HEK293 (cell line): Measurements from ENCODE around the gene SLC7A1.

Experiments
- CTCF ChIA-PET: fragments of 350-600 bp; formaldehyde crosslinking; extraction: SDS; loops from one replicate; lab custom pipeline; 2021; ENCODE audit warnings: antibody characterized with exemption; lab: Yijun Ruan, JAX
- POLR2A ChIA-PET: fragments of 300-600 bp; formaldehyde crosslinking; extraction: SDS; loops from one replicate; lab custom pipeline; 2020; ENCODE audit warnings: antibody characterized with exemption, inconsistent platforms; lab: Yijun Ruan, JAX
- H3K27ac ChIP-seq: fragments of 200-500 bp; sonication (Bioruptor generic); 2 replicates; pipeline ENCODE4 v1.5.1; 2014; ENCODE audit warnings: low read depth, low read length, control low read depth, inconsistent platforms; ENCODE audit errors: extremely low read depth
- H3K36me3 ChIP-seq, 2 experiments: fragments of 200-500 bp in 1 of 2; sonication (Bioruptor generic) in 1 of 2; 1 replicate in 1 of 2; 2 replicates in 1 of 2; pipeline ENCODE4 v1.5.1; 2014 to 2017; ENCODE audit warnings: inconsistent platforms in 2 of 2, low read length in 2 of 2; ENCODE audit not compliant: control insufficient read depth in 2 of 2, insufficient read depth in 1 of 2
- H3K4me1 ChIP-seq: fragments of 200-500 bp; sonication (Bioruptor generic); 2 replicates; pipeline ENCODE4 v1.5.1; 2014; ENCODE audit warnings: mild to moderate bottlenecking, low read length, inconsistent platforms; ENCODE audit not compliant: control insufficient read depth, insufficient read depth
- H3K4me3 ChIP-seq: 2 replicates; pipeline ENCODE4 v1.5.1; 2011; ENCODE audit warnings: low read depth, mild to moderate bottlenecking, control low read depth, low read length, moderate library complexity
- H3K9me3 ChIP-seq: fragments of 200-500 bp; sonication (Bioruptor generic); 2 replicates; pipeline ENCODE4 v1.5.1; 2014; ENCODE audit warnings: low read depth, low read length, inconsistent platforms; ENCODE audit not compliant: control insufficient read depth, insufficient read depth
- GLI2 ChIP-seq: fragments of 450-650 bp; formaldehyde crosslinking; IDR thresholded peaks from 2 replicates; pipeline ENCODE4; 2017; ENCODE audit warnings: missing biosample characterization, missing genetic modification characterization, low read depth, borderline replicate concordance
- SP3 ChIP-seq: fragments of 450-650 bp; formaldehyde crosslinking; IDR thresholded peaks from 2 replicates; pipeline ENCODE4 v1.5.1; 2016; ENCODE audit warnings: missing biosample characterization, missing genetic modification characterization
- ZFHX2 ChIP-seq: fragments of 450-650 bp; formaldehyde crosslinking; conservative IDR thresholded peaks from 2 replicates; pipeline ENCODE4 v1.5.1; 2016; ENCODE audit warnings: missing biosample characterization, missing genetic modification characterization
- ZIC2 ChIP-seq: fragments of 450-650 bp; formaldehyde crosslinking; IDR thresholded peaks from 2 replicates; pipeline ENCODE4 v1.5.1; 2016; ENCODE audit warnings: missing biosample characterization, missing genetic modification characterization
- ZNF10 ChIP-seq: fragments of 450-650 bp; formaldehyde crosslinking; IDR thresholded peaks from 2 replicates; pipeline ENCODE4 v1.5.1; 2017; ENCODE audit warnings: missing biosample characterization, missing genetic modification characterization
- ZNF121 ChIP-seq: fragments of 450-650 bp; formaldehyde crosslinking; IDR thresholded peaks from 2 replicates; pipeline ENCODE4 v1.5.1; 2016; ENCODE audit warnings: missing biosample characterization, missing genetic modification characterization
- ZNF138 ChIP-seq: fragments of 450-650 bp; formaldehyde crosslinking; IDR thresholded peaks from 2 replicates; pipeline ENCODE4 v1.5.1; 2016; ENCODE audit warnings: missing biosample characterization, missing genetic modification characterization, borderline replicate concordance
- ZNF19 ChIP-seq: fragments of 450-650 bp; formaldehyde crosslinking; IDR thresholded peaks from 2 replicates; pipeline ENCODE4; 2016; ENCODE audit warnings: missing biosample characterization, missing genetic modification characterization, low read depth
- ZNF239 ChIP-seq: fragments of 450-650 bp; formaldehyde crosslinking; IDR thresholded peaks from 2 replicates; pipeline ENCODE4 v1.5.1; 2016; ENCODE audit warnings: missing biosample characterization, missing genetic modification characterization
- ZNF292 ChIP-seq: fragments of 450-650 bp; formaldehyde crosslinking; IDR thresholded peaks from 2 replicates; pipeline ENCODE4 v1.5.1; 2016; ENCODE audit warnings: low read depth, missing biosample characterization, missing genetic modification characterization, borderline replicate concordance
- ZNF341 ChIP-seq: fragments of 450-650 bp; formaldehyde crosslinking; IDR thresholded peaks from 2 replicates; pipeline ENCODE4; 2016; ENCODE audit warnings: low read depth, missing biosample characterization, missing genetic modification characterization
- ZNF416 ChIP-seq: fragments of 450-650 bp; formaldehyde crosslinking; IDR thresholded peaks from 2 replicates; pipeline ENCODE4 v1.5.1; 2016; ENCODE audit warnings: missing biosample characterization, missing genetic modification characterization
- ZNF426 ChIP-seq: fragments of 450-650 bp; formaldehyde crosslinking; IDR thresholded peaks from 2 replicates; pipeline ENCODE4 v1.5.1; 2017; ENCODE audit warnings: missing biosample characterization, missing genetic modification characterization, mild to moderate bottlenecking, inconsistent platforms, moderate library complexity
- ZNF473 ChIP-seq: fragments of 450-650 bp; formaldehyde crosslinking; IDR thresholded peaks from 2 replicates; pipeline ENCODE4 v1.5.1; 2017; ENCODE audit warnings: missing biosample characterization, missing genetic modification characterization
- ZNF501 ChIP-seq: fragments of 450-650 bp; formaldehyde crosslinking; IDR thresholded peaks from 2 replicates; pipeline ENCODE4 v1.5.1; 2016; ENCODE audit warnings: missing biosample characterization, missing genetic modification characterization
- ZNF621 ChIP-seq: fragments of 450-650 bp; formaldehyde crosslinking; IDR thresholded peaks from 2 replicates; pipeline ENCODE4 v1.5.1; 2017; ENCODE audit warnings: missing biosample characterization, missing genetic modification characterization
- ZNF677 ChIP-seq: fragments of 450-650 bp; IDR thresholded peaks from 2 replicates; pipeline ENCODE4 v1.5.0; 2018; ENCODE audit warnings: missing biosample characterization, mild to moderate bottlenecking, missing genetic modification characterization, moderate library complexity
- ZSCAN23 ChIP-seq: fragments of 450-650 bp; formaldehyde crosslinking; IDR thresholded peaks from 2 replicates; pipeline ENCODE4 v1.5.1; 2016; ENCODE audit warnings: missing biosample characterization, missing genetic modification characterization
- TF ChIP-seq, protein P1 (sequence below): fragments of 450-650 bp; formaldehyde crosslinking; IDR thresholded peaks from 2 replicates; pipeline ENCODE4 v1.5.1; 2016; ENCODE audit warnings: missing biosample characterization, missing genetic modification characterization
- TF ChIP-seq, protein P2 (sequence below): fragments of 450-650 bp; formaldehyde crosslinking; IDR thresholded peaks from 2 replicates; pipeline ENCODE4 v1.5.1; 2016; ENCODE audit warnings: missing biosample characterization, missing genetic modification characterization, low read depth
- TF ChIP-seq, protein P3 (sequence below): fragments of 450-650 bp; formaldehyde crosslinking; IDR thresholded peaks from 2 replicates; pipeline ENCODE4 v1.5.1; 2016; ENCODE audit warnings: missing biosample characterization, missing genetic modification characterization, borderline replicate concordance

SLC7A1 gene

DNA sequence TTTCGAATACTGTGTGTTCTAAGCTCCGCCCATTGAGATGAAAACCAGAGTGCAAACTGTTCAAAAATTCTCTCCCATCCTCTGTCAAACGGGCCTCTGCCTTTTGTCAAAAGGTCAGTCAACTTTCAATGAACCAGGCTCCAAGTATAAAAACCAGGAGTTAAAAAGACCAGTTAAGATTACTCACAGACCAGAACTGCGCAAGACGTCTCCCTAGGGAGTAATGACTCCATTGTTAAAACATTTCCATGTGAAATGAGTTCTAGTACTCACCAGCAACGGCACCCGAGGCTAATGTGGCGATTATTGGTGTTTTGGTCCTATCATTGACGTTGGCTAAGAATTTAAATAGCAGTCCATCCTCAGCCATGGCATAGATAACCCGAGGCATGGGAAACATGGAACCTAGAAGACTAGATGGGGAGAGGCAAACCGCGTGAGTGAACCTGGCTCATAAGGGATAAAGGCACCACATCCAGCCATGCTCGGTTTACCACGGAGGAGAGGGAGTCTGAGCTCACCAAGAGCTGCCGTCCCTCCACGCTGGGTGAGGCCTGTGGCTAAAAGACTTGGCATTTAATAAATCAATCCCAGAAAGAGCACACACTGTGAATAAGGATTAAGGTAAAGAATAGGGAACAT lies 73.3 kb downstream of the SLC7A1 start:
- Histone ChIP-seq H3K9me3 (no peaks in the 10 kb centered on the region), H3K4me1 (no peaks in the 10 kb centered on the region), H3K27ac (no peak overlapping the region), H3K36me3 (peaks cover 0 to 84% of the 10 kb centered on the region in 2 experiments; a peak in 2 of 3 replicates), H3K4me3 (no peak overlapping the region)
- ChIA-PET CTCF (no interaction called here), POLR2A (no interaction called here)
- no peak for TF ChIP-seq GLI2 (tag by site-specific recombination)
- TF ChIP-seq ZNF138, result no peak
- TF ChIP-seq ZNF426 (tag by site-specific recombination), result no peak
- TF ChIP-seq ZNF621, result no peak
- TF ChIP-seq, protein P1, sequence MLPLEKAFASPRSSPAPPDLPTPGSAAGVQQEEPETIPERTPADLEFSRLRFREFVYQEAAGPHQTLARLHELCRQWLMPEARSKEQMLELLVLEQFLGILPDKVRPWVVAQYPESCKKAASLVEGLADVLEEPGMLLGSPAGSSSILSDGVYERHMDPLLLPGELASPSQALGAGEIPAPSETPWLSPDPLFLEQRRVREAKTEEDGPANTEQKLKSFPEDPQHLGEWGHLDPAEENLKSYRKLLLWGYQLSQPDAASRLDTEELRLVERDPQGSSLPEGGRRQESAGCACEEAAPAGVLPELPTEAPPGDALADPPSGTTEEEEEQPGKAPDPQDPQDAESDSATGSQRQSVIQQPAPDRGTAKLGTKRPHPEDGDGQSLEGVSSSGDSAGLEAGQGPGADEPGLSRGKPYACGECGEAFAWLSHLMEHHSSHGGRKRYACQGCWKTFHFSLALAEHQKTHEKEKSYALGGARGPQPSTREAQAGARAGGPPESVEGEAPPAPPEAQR (tag by site-specific recombination), result no peak
- no peak for TF ChIP-seq ZNF292 (tag by site-specific recombination)
- no peak for TF ChIP-seq ZNF19 (tag by site-specific recombination)
- no peak for TF ChIP-seq ZIC2
- TF ChIP-seq ZNF416 (tag by site-specific recombination), result no peak
- TF ChIP-seq ZNF239 (tag by site-specific recombination), result no peak
- no peak for TF ChIP-seq ZSCAN23 (tag by site-specific recombination)
- no peak for TF ChIP-seq ZNF501 (tag by site-specific recombination)
- no peak for TF ChIP-seq SP3 (tag by site-specific recombination)

DNA sequence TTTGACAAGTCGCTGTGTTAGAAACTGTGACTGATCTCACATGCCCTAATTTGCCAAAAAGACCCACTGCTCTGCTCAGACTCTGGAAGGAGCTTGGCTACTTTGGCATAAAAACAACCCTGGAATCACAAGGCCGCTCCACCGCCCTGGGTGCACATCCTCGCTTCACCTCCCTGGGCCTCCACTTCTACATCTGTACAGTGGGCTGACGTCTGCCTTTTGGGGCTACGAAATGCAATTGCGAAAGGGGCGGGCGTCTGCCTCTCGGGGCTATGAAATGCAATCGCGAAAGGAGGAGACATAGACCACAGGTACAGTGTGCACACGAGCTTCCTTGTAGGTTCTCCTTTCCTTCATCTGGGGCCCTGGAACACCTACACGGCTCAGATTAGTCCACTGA lies 74.2 kb downstream of the SLC7A1 start:
- CTCF ChIA-PET, result interaction anchor here (0.6 kb wide), 1 partner anchor 187 kb away, joined by 3 read pairs; no protein-coding TSS in a partner anchor

More for the DNA sequence above, 74.2 kb downstream of the SLC7A1 start:
- TF ChIP-seq, protein P2, sequence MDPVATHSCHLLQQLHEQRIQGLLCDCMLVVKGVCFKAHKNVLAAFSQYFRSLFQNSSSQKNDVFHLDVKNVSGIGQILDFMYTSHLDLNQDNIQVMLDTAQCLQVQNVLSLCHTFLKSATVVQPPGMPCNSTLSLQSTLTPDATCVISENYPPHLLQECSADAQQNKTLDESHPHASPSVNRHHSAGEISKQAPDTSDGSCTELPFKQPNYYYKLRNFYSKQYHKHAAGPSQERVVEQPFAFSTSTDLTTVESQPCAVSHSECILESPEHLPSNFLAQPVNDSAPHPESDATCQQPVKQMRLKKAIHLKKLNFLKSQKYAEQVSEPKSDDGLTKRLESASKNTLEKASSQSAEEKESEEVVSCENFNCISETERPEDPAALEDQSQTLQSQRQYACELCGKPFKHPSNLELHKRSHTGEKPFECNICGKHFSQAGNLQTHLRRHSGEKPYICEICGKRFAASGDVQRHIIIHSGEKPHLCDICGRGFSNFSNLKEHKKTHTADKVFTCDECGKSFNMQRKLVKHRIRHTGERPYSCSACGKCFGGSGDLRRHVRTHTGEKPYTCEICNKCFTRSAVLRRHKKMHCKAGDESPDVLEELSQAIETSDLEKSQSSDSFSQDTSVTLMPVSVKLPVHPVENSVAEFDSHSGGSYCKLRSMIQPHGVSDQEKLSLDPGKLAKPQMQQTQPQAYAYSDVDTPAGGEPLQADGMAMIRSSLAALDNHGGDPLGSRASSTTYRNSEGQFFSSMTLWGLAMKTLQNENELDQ, result no peak
- no peak for TF ChIP-seq ZNF10
- TF ChIP-seq, protein P3, sequence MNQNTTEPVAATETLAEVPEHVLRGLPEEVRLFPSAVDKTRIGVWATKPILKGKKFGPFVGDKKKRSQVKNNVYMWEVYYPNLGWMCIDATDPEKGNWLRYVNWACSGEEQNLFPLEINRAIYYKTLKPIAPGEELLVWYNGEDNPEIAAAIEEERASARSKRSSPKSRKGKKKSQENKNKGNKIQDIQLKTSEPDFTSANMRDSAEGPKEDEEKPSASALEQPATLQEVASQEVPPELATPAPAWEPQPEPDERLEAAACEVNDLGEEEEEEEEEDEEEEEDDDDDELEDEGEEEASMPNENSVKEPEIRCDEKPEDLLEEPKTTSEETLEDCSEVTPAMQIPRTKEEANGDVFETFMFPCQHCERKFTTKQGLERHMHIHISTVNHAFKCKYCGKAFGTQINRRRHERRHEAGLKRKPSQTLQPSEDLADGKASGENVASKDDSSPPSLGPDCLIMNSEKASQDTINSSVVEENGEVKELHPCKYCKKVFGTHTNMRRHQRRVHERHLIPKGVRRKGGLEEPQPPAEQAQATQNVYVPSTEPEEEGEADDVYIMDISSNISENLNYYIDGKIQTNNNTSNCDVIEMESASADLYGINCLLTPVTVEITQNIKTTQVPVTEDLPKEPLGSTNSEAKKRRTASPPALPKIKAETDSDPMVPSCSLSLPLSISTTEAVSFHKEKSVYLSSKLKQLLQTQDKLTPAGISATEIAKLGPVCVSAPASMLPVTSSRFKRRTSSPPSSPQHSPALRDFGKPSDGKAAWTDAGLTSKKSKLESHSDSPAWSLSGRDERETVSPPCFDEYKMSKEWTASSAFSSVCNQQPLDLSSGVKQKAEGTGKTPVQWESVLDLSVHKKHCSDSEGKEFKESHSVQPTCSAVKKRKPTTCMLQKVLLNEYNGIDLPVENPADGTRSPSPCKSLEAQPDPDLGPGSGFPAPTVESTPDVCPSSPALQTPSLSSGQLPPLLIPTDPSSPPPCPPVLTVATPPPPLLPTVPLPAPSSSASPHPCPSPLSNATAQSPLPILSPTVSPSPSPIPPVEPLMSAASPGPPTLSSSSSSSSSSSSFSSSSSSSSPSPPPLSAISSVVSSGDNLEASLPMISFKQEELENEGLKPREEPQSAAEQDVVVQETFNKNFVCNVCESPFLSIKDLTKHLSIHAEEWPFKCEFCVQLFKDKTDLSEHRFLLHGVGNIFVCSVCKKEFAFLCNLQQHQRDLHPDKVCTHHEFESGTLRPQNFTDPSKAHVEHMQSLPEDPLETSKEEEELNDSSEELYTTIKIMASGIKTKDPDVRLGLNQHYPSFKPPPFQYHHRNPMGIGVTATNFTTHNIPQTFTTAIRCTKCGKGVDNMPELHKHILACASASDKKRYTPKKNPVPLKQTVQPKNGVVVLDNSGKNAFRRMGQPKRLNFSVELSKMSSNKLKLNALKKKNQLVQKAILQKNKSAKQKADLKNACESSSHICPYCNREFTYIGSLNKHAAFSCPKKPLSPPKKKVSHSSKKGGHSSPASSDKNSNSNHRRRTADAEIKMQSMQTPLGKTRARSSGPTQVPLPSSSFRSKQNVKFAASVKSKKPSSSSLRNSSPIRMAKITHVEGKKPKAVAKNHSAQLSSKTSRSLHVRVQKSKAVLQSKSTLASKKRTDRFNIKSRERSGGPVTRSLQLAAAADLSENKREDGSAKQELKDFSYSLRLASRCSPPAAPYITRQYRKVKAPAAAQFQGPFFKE (tag by site-specific recombination), result no peak
- no peak for TF ChIP-seq ZNF341 (tag by site-specific recombination)
- TF ChIP-seq ZNF677 (tag by site-specific recombination), result no peak
- TF ChIP-seq ZFHX2 (tag by site-specific recombination), result no peak
- no peak for TF ChIP-seq ZNF473
- no peak for TF ChIP-seq ZNF121 (tag by site-specific recombination)
- Histone ChIP-seq H3K27ac (no peak overlapping the region), H3K36me3 (peaks cover 0 to 87% of the 10 kb centered on the region in 2 experiments; a peak in 2 of 3 replicates), H3K4me3 (no peak overlapping the region), H3K9me3 (no peaks in the 10 kb centered on the region), H3K4me1 (no peaks in the 10 kb centered on the region)
- POLR2A ChIA-PET, result no interaction called here
